Sigmoid colon (tissue), 7 donors: ENCODE data around the gene ODAD2. TPM values are rescaled to one million over a fixed set of nuclear protein-coding genes. Genes with fewer than 3 reads are reported as not detected.

ENCODE experiments used
- DNase-seq: peaks from one replicate; pipeline ENCODE4 v3.0.0-alpha.2; 2019
- H3K27ac ChIP-seq, 4 donors: fragments of 200-600 bp; sonication (generic); one replicate each; pipeline ENCODE4 v1.5.1; 2016 to 2019; ENCODE audit warnings: mild to moderate bottlenecking in 1 of 4
- H3K27me3 ChIP-seq, 3 donors: fragments of 200-600 bp; sonication (generic); one replicate each; pipeline ENCODE4 v1.5.1; 2019; ENCODE audit warnings: mild to moderate bottlenecking in 1 of 3
- H3K36me3 ChIP-seq, 4 donors: fragments of 200-600 bp; sonication (generic); one replicate each; pipeline ENCODE4 v1.5.1; 2016 to 2019
- H3K4me1 ChIP-seq, 4 donors: fragments of 200-600 bp; sonication (generic); one replicate each; pipeline ENCODE4 v1.5.1; 2017 to 2019
- H3K4me3 ChIP-seq, 4 donors: fragments of 200-600 bp; sonication (generic); one replicate each; pipeline ENCODE4 v1.5.1; 2017 to 2019; ENCODE audit warnings: mild to moderate bottlenecking in 2 of 4, moderate library complexity in 1 of 4
- H3K9me3 ChIP-seq, 4 donors: fragments of 200-600 bp in 3 of 4; sonication (generic) in 3 of 4; one replicate each; pipeline versions ENCODE4 v1.5.1 to v1.6.1; 2013 to 2019
- CTCF ChIP-seq, 4 experiments: fragments of 450-650 bp in 3 of 4; fragments of 200-600 bp in 1 of 4; IDR thresholded peaks; one replicate each; pipeline ENCODE4 v1.5.1; 2016 to 2019; ENCODE audit warnings: antibody characterized with exemption in 4 of 4, mild to moderate bottlenecking in 3 of 4, moderate library complexity in 2 of 4
- EP300 ChIP-seq, 4 donors: sonication (generic); formaldehyde crosslinking; IDR thresholded peaks; one replicate each; pipeline ENCODE4 v1.6.1; 2017; ENCODE audit warnings: antibody characterized with exemption in 4 of 4
- POLR2A ChIP-seq, 2 donors: fragments of 450-650 bp; IDR thresholded peaks; one replicate each; pipeline ENCODE4 v1.6.1; 2016; ENCODE audit warnings: antibody characterized with exemption in 2 of 2, mild to moderate bottlenecking in 2 of 2, moderate library complexity in 2 of 2
- POLR2AphosphoS5 ChIP-seq, 4 donors: sonication (generic); formaldehyde crosslinking; IDR thresholded peaks; one replicate each; pipeline ENCODE4 v1.6.1; 2017; ENCODE audit warnings: antibody characterized with exemption in 4 of 4
- WGBS, 2 donors: extraction: QIAGEN DNeasy Blood & Tissue Kit; methylation state at CpG; one replicate each; pipeline ENCODE4 v1.1.7; 2013; 5-methylcytosine and 5-hydroxymethylcytosine counted together
- intact Hi-C: fragments of 100-400 bp; cut with DNase I; formaldehyde crosslinking; loops from one replicate; pipeline ENCODE4 v1.15.1; 2023
- polyA plus RNA-seq, 3 donors: library from polyadenylated mRNA; stranded (reverse); fragments of 200-250 nt; gene quantifications; one replicate each; pipeline ENCODE4 v1.2.3, GENCODE V29; 2013
- total RNA-seq, 4 donors: library from RNA; depleted of rRNA; stranded (reverse); fragments of >200 nt; gene quantifications; one replicate each; pipeline ENCODE4 v1.1.0, GENCODE V29; 2016
- donor health status: healthy with polysubstance abuse.
- donor health status: Bipolar disorder and iron deficiency.
- donor health status: healthy.

The ODAD2 gene
- total and polyA plus RNA-seq, 7 donors, result 0.29 to 8.8 (median 2.3) TPM; not detected in 1

GRCh38 chr10:27878281-27878680 is 120.6 kb downstream of the ODAD2 start:
- no peaks in the 10 kb centered on the region for H3K27me3 ChIP-seq
- intact Hi-C loops, result no loop called here
- 86 to 89% methylated on average over 4 of the region's 4 CpGs for WGBS, 2 donors

GRCh38 chr10:27865221-27865635 is 133.7 kb downstream of the ODAD2 start:
- Histone ChIP-seq H3K27ac (no peak overlapping the region), H3K9me3 (no peaks in the 10 kb centered on the region), H3K27me3 (no peaks in the 10 kb centered on the region), H3K4me3 (no peak overlapping the region), H3K4me1 (no peaks in the 10 kb centered on the region), H3K36me3 (no peaks in the 10 kb centered on the region)
- DNase-seq, result no peak
- TF ChIP-seq EP300 (IDR thresholded peaks at IDR 0.05) (no peak), POLR2AphosphoS5 (IDR thresholded peaks at IDR 0.05) (no peak), CTCF (IDR thresholded peaks at IDR 0.05) (no peak), POLR2A (IDR thresholded peaks at IDR 0.05) (no peak)
- intact Hi-C loops, result no loop called here

More at GRCh38 chr10:27878281-27878680, 120.6 kb downstream of the ODAD2 start:
- Histone ChIP-seq H3K4me3 (no peak overlapping the region), H3K36me3 (no peaks in the 10 kb centered on the region), H3K4me1 (no peaks in the 10 kb centered on the region), H3K9me3 (no peaks in the 10 kb centered on the region), H3K27ac (no peak overlapping the region)
- no peak for DNase-seq
- TF ChIP-seq CTCF (IDR thresholded peaks at IDR 0.05) (no peak), POLR2AphosphoS5 (IDR thresholded peaks at IDR 0.05) (no peak), EP300 (IDR thresholded peaks at IDR 0.05) (no peak), POLR2A (IDR thresholded peaks at IDR 0.05) (no peak)

- no peaks in the 10 kb centered on the region for H3K36me3 ChIP-seq
- intact Hi-C loops, result no loop called here
- H3K4me1 ChIP-seq, result no peaks in the 10 kb centered on the region
- H3K27me3 ChIP-seq, result no peaks in the 10 kb centered on the region
- H3K27ac ChIP-seq, result no peak overlapping the region
- no peaks in the 10 kb centered on the region for H3K9me3 ChIP-seq
- TF ChIP-seq EP300 (IDR thresholded peaks at IDR 0.05), result no peak
- no peak for DNase-seq
- WGBS, 2 donors, result 90% methylated on average over 4 of the region's 4 CpGs
- no peak overlapping the region for H3K4me3 ChIP-seq
These were observed 137.1 kb downstream of the ODAD2 start for GRCh38 chr10:27861781-27862180.

GRCh38 chr10:27857616-27858015 is 141.3 kb downstream of the ODAD2 start:
- no peak for TF ChIP-seq POLR2AphosphoS5 (IDR thresholded peaks at IDR 0.05)
- TF ChIP-seq EP300 (IDR thresholded peaks at IDR 0.05), result no peak
- no peak for TF ChIP-seq CTCF (IDR thresholded peaks at IDR 0.05)
- TF ChIP-seq POLR2A (IDR thresholded peaks at IDR 0.05), result no peak
- Histone ChIP-seq H3K4me1 (no peaks in the 10 kb centered on the region), H3K4me3 (no peak overlapping the region), H3K27ac (no peak overlapping the region), H3K27me3 (no peaks in the 10 kb centered on the region), H3K36me3 (no peaks in the 10 kb centered on the region), H3K9me3 (no peaks in the 10 kb centered on the region)
- intact Hi-C loops, result no loop called here
- no peak for DNase-seq
- WGBS, 2 donors, result 30 to 58% methylated on average over 8 of the region's 8 CpGs

- Histone ChIP-seq H3K27me3 (no peaks in the 10 kb centered on the region), H3K9me3 (no peaks in the 10 kb centered on the region), H3K27ac (no peak overlapping the region), H3K36me3 (no peaks in the 10 kb centered on the region), H3K4me1 (no peaks in the 10 kb centered on the region), H3K4me3 (no peak overlapping the region)
- TF ChIP-seq EP300 (IDR thresholded peaks at IDR 0.05), result no peak
- no peak for TF ChIP-seq POLR2A (IDR thresholded peaks at IDR 0.05)
- no peak for TF ChIP-seq CTCF (IDR thresholded peaks at IDR 0.05)
- no peak for TF ChIP-seq POLR2AphosphoS5 (IDR thresholded peaks at IDR 0.05)
- WGBS, 2 donors, result 69 to 72% methylated on average over 1 of the region's 1 CpG
- intact Hi-C loops, result no loop called here
- no peak for DNase-seq
These were observed 154.7 kb downstream of the ODAD2 start for GRCh38 chr10:27844223-27844622.
